GM10266 (cell line): ENCODE results near the gene VWA2.

Experiments
- DNase-seq: peaks from one replicate; pipeline ENCODE4 v3.0.0; 2012; ENCODE audit errors: extremely low spot score
- TF ChIP-seq, protein P1 (sequence below): IDR thresholded peaks from 2 replicates; pipeline ENCODE4 v1.5.1; 2012; ENCODE audit warnings: mild to moderate bottlenecking, low read depth; ENCODE audit not compliant: control insufficient read depth, insufficient read depth; ENCODE audit errors: missing control alignments

The VWA2 gene

DNA sequence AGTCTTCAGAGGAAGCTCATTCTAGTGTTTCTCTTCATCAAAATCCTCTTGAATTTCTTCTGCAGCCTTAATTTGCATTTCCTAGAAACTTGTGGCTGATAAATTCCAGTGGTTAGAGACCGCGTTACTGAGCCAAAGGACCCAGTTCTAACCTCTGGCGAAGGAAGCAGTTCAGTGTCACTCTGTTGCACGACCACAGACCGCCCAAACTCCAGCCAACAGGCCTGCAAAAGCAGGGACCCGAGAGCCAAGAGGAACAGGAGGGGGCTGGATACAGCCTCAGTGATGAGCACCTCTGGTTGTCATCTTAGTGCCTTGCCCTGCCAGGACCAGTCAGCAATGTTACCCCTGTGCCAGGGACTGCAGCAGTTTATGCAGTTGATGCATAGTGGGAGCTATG, 95.2 kb downstream of the VWA2 start:
- TF ChIP-seq, protein P1, sequence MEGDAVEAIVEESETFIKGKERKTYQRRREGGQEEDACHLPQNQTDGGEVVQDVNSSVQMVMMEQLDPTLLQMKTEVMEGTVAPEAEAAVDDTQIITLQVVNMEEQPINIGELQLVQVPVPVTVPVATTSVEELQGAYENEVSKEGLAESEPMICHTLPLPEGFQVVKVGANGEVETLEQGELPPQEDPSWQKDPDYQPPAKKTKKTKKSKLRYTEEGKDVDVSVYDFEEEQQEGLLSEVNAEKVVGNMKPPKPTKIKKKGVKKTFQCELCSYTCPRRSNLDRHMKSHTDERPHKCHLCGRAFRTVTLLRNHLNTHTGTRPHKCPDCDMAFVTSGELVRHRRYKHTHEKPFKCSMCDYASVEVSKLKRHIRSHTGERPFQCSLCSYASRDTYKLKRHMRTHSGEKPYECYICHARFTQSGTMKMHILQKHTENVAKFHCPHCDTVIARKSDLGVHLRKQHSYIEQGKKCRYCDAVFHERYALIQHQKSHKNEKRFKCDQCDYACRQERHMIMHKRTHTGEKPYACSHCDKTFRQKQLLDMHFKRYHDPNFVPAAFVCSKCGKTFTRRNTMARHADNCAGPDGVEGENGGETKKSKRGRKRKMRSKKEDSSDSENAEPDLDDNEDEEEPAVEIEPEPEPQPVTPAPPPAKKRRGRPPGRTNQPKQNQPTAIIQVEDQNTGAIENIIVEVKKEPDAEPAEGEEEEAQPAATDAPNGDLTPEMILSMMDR: no peak
- no peak for DNase-seq

DNA sequence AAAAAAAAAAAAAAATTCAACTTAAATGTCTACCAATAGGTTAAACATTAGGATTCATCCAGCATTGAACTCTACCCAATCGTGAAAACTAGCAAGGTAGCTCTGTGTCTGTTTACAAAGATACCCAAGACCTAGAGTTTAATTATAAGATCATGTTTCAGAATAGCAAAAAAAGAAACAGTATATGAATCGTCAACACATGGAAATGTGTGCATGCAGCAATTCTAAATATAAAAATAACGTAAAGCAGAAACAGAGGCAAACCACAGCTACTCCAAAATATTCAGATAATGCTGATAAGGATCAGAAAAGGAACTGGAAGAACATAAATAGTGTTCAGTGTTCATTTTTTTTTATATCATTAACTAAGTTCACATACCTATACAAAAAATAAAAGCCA, 96.6 kb downstream of the VWA2 start:
- TF ChIP-seq, protein P1: no peak
- no peak for DNase-seq

DNA sequence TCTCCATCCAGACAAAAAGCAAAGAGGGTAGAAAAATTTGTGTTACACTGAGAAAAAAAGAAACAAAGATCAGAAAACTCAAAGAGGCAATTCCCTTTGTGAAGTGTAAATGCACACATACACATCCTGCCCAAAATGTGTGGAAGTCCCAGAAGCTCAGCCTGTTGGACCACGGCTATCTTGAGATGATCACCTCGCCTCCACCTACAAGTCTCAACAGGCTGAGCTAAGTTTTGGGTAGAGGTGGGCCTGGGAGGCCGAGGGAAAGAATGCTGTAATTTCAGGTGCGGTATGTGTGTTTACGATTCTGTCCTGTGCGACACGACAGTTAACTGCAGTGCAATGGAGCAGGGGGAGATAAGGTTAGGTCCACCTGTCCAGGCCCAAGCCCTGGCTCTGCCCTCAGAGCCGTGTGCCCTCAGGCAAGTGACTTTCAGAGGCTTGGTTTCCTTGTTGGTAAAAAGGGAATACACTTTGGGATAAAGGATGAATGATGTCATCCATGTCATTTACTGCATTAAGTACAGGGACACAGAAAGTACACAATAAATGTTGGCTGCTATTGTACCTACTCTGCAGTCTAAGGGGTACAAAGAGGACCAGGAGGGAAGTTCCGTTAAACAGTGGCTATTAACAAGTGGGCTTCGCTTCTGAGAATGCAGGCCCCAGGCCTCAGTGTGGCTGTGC, 97.9 kb downstream of the VWA2 start:
- DNase-seq: no peak
- TF ChIP-seq, protein P1: no peak

DNA sequence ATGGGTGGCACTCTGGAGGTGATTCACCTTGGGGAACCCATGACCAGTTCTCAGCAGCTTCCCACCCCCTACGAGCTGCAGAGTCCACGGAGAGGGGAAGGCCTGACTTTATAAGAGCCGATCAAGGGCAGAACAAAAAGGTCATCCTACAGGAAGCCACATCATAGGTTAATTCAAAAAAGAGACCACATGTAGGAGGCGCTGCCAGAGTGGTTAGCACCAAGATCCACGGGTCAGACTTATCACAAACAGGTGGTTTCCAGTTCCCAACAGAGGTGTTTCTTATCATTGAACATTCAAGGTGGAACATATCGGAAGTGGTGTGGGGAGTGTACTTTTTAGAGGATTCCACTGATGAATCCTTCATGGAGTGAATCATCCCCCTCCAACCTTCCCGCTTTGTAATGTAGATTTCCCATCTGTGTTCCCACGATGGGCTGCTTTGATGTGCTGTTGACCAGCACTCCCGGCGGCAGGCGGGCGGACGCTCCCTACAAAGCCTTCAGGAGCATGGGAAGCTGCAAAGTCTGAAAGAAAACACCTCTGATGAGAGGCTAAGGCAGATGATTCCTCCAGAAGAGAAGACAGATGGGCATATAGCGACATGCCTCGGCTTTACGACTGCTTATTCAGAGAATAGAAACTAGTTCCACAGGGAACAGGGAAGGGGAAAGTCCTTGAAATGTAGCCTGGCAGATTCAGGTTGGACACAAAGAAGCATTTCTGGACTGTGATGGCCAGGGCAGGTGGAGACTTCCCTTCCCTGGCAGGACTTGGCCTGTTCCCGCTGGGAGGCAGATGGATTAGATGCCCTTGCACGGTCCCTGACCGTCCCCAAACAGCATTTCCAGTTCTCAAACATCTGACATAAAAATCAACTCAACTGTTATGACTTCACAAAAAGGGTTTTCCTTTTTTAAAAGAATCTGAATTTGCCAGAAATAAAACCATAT, 98.7 kb downstream of the VWA2 start:
- peak; percentile 44 for DNase-seq
- TF ChIP-seq, protein P1: no peak

DNA sequence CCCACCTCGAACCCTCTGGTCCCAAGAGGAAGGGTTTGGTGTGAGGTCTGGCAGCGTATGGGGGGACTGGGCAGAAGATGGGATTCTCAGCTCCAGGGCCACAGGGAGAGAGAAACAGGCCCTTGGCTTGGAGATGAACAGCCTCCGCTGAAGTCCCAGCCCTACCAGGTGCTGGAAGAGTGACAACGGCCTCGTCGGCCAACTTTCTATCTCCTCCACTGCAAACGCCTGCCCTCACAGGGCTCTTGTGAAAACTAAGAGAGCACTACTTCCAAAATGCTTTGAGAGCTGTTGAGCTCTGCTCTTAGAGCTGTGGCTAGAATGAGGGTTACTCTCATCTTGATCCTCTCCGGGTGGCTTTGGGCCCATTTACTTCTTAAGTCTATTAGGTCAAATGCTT, 101.8 kb downstream of the VWA2 start:
- TF ChIP-seq, protein P1: no peak

More for the DNA sequence above, 101.8 kb downstream of the VWA2 start:
- DNase-seq: no peak
